Epithelial cell of proximal tubule (primary cell): Measurements from ENCODE around the gene SRGAP1. TPM values are rescaled to one million over a fixed set of nuclear protein-coding genes. Genes with fewer than 3 reads are reported as not detected.
A peak's percentile ranks its signal among the peaks of the same experiment; 100 is the strongest.

Source experiments
- DNase-seq: peaks from one replicate; pipeline ENCODE4 v3.0.0-alpha.2; 2011; ENCODE audit warnings: low read depth
- H3K4me3 ChIP-seq: 2 replicates; pipeline ENCODE4 v1.5.1; 2011; ENCODE audit warnings: low read depth, mild to moderate bottlenecking, low read length
- total RNA-seq: library from RNA; depleted of rRNA; stranded (reverse); fragments of >200 nt; gene quantifications from 2 replicates; pipeline ENCODE4 v1.2.3, GENCODE V29; 2015
- TF ChIP-seq, protein P1 (sequence below): conservative IDR thresholded peaks from 2 replicates; pipeline ENCODE4 v1.5.1; 2012; ENCODE audit warnings: low read depth, mild to moderate bottlenecking, low read length

SRGAP1 gene
- total RNA-seq, 1 donor from 2014 or later = 9.4 TPM

DNA sequence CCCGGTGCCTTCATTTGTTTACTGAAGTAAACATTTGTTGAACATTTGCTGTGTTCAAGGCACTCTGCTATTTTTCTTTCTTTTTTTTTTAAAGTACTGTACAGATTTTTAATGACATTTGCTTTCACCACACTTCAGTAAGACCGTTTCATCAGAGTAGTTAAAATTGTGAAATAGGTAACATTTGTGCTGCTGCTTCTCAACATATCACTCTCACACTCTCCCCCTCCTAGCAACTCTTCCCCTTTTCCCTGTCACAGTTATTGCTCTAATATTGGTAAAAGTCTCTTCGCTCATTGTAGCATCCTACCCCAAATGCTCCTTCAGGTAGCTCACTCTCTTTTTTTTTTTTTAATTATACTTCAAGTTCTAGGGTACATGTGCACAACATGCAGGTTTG lies 49.6 kb downstream of the SRGAP1 start:
- TF ChIP-seq, protein P1, sequence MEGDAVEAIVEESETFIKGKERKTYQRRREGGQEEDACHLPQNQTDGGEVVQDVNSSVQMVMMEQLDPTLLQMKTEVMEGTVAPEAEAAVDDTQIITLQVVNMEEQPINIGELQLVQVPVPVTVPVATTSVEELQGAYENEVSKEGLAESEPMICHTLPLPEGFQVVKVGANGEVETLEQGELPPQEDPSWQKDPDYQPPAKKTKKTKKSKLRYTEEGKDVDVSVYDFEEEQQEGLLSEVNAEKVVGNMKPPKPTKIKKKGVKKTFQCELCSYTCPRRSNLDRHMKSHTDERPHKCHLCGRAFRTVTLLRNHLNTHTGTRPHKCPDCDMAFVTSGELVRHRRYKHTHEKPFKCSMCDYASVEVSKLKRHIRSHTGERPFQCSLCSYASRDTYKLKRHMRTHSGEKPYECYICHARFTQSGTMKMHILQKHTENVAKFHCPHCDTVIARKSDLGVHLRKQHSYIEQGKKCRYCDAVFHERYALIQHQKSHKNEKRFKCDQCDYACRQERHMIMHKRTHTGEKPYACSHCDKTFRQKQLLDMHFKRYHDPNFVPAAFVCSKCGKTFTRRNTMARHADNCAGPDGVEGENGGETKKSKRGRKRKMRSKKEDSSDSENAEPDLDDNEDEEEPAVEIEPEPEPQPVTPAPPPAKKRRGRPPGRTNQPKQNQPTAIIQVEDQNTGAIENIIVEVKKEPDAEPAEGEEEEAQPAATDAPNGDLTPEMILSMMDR = no peak
- no peak overlapping the region for H3K4me3 ChIP-seq
- no peak for DNase-seq

DNA sequence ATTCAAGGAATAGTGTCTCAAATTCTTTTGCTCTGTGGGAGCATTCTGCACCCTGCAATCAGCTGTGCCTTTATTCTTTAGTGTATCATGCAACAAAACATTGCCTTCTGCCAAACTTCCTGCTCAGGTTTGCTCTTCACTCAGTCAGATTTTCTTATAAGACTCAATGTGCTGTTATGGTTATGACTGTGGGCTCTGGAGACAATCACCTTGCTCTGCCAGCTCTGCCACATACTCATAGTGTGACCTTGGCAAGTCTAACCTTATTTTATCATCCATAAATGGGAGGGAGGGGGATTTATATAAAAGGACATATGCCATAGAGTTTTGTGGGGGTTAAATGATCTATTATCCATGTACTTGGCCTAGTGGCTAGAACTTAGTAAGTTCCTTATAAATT lies 51.3 kb downstream of the SRGAP1 start:
- TF ChIP-seq, protein P1 = no peak
- no peak for DNase-seq
- H3K4me3 ChIP-seq = no peak overlapping the region

DNA sequence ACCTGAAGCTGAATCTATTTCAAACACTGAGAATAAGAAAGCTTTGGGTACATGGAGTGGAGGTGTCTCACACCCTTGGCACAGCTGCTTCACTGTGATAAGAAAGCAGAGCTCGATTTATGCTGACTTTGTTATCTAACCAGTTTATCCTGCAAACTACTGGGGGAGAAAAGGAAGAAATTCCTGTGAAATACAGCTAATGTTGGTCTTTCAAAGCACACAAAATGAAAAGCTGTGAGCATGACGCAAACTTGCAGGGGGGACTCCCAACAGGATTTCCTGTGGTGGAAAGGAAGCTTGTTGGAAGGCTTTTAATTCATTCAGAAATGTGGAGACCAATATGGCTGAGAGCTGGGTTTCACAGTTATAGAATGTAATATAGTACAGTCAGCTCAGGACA lies 53.4 kb downstream of the SRGAP1 start:
- TF ChIP-seq, protein P1 = no peak
- no peak for DNase-seq

DNA sequence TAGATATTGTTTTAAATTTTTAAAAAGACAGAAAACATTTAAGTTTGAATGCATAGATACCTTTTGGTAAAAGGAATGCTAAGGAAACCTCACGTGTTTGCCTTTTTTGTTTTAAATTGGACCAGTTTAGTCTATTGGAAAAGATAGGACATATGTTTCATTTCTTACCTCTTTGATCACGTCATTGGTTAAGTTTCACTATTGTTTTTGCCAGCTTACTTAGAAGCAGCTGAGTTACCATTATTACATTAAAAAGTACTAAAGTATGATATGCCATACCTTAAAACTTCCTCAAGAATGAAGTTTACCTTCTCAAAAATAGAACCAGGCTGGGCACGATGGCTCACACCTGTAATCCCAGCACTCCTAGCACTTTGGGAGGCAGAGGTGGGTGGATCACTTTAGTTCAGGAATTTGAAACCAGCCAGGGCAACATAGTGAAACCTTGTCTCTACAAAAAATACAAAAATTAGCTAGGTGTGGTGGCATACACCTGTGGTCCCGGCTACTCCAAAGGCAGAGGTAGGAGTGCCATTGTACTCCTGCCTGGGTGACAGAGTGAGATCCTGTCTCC lies 54.4 kb downstream of the SRGAP1 start:
- TF ChIP-seq, protein P1 = no peak
- DNase-seq = no peak

More for the DNA sequence above, 53.4 kb downstream of the SRGAP1 start:
- H3K4me3 ChIP-seq = no peak overlapping the region

DNA sequence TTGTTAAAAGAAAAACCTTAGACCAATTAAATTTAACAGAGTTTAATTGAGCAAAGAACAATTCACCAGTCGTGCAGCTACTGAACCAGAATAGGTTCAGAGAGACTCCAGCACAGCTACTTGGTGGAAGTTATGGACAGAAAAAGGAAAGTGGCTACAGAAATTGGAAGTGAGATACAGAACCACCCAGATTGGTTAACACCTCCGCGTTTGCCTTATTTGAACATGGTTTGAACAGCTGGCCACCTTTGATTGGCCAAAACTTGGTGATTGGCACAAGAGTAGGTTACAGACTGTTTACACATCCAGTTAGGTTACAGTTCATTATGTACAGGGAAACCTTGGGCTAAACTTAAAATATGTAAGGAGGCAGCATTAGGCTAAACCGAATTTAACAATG lies 54.9 kb downstream of the SRGAP1 start:
- TF ChIP-seq, protein P1 = no peak
- H3K4me3 ChIP-seq = no peak overlapping the region
- no peak for DNase-seq

More for the DNA sequence above, 54.4 kb downstream of the SRGAP1 start:
- peak overlapping the region; percentile 5 for H3K4me3 ChIP-seq

DNA sequence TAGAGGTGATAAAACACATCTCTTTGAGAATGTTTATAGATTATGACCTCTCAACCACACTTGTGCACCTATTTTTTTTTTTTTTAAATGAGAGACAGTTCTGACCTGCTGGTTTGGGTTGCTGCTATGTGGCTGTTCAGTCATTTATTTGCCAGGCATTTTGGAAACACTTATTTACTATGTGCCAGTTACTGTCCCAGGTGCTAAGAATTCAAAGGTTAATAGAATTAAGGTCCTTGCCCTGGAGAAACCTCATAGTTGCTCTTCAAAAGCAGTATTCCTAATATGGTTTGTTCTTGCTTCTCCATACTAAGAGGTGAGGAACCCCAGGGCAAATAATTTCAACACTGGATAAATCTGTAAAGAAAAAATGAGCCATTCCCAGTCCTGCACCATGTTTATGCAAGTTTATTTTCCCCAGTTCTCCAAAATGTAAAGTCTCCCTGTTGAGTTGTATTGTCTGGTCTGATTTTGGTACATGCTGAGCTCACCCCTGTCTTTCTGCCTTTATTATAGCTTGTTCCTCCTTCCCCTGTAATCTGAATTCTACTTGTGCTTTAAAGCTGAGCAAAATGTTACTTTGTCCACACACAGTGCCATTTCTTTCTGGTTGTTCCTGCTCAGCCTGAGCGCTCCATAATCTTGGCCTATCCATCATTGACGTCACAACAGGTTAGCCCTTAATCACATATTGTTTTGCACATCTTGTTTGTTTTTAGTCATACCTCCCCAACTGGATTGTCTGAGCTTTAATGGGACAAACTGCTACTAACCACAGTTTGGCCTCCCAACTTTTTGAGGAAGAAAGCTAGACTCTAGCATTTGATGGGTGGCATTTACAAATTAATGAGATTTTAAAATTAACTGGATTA lies 56.7 kb downstream of the SRGAP1 start:
- DNase-seq = no peak
- H3K4me3 ChIP-seq = no peak overlapping the region
- TF ChIP-seq, protein P1 = no peak

DNA sequence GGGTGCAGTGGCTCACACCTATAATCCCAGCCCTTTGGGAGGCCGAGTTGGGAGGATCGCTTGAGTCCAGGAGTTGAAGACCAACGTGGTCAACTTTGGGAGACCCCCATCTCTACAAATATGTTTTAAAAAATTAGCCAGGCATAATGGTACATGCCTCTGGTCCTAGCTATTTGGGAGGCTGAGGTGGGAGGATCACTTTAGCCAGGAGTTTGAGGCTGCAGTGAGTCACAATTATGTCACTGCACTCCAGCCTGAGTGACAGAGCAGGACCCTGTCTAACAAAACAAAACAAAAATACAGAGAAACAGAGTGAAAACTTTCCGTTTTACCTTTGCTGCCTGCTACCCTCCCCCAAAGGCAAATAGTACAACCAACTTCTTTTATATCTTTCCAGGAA lies 60.2 kb downstream of the SRGAP1 start:
- TF ChIP-seq, protein P1 = no peak
- no peak overlapping the region for H3K4me3 ChIP-seq
- no peak for DNase-seq
